ENCODE data around the gene TPM4.
A peak's percentile ranks its signal among the peaks of the same experiment; 100 is the strongest.
"Not testable (repeated sequence)": the region's sequence is repeated elsewhere in the genome, so short reads cannot be mapped to it uniquely, and the experiment has no call there.

Gene TPM4

GRCh38 chr19:16076154-16076957, at the start of gene TPM4:
Gene TPM4 (plus strand): TSS chr19:16076495. CDS start chr19:16076566, 71 bp downstream.
- DNase-seq = peak; percentile 79

- no peak for DNase-seq
Observed at GRCh38 chr19:16026756-16027155, 49.5 kb upstream of the TPM4 start.

- no peak for DNase-seq
Observed at GRCh38 chr19:16027528-16027927, 48.8 kb upstream of the TPM4 start.

- DNase-seq = not testable (repeated sequence)
Observed at GRCh38 chr19:16030155-16030554, 46.1 kb upstream of the TPM4 start.

- DNase-seq = no peak
Observed at GRCh38 chr19:16030964-16031871, 45.1 kb upstream of the TPM4 start.

- no peak for DNase-seq
Observed at GRCh38 chr19:16031872-16032200, 44.5 kb upstream of the TPM4 start.

GRCh38 chr19:16032509-16033135, 43.7 kb upstream of the TPM4 start:
- no peak for DNase-seq

GRCh38 chr19:16033136-16033530, 43.2 kb upstream of the TPM4 start:
- no peak for DNase-seq

GRCh38 chr19:16033721-16034120, 42.6 kb upstream of the TPM4 start:
- DNase-seq = no peak

- no peak for DNase-seq
Observed at GRCh38 chr19:16034180-16034579, 42.1 kb upstream of the TPM4 start.

- DNase-seq = no peak
Observed at GRCh38 chr19:16034958-16035560, 41.2 kb upstream of the TPM4 start.

- DNase-seq = no peak
Observed at GRCh38 chr19:16035601-16036297, 40.5 kb upstream of the TPM4 start.

- no peak for DNase-seq
Observed at GRCh38 chr19:16036397-16036925, 39.8 kb upstream of the TPM4 start.

GRCh38 chr19:16036941-16037340, 39.4 kb upstream of the TPM4 start:
- DNase-seq = no peak

GRCh38 chr19:16037424-16038195, 38.7 kb upstream of the TPM4 start:
- no peak for DNase-seq

GRCh38 chr19:16038196-16038695, 38.0 kb upstream of the TPM4 start:
- no peak for DNase-seq

- DNase-seq = no peak
Observed at GRCh38 chr19:16039081-16039480, 37.2 kb upstream of the TPM4 start.

- DNase-seq = no peak
Observed at GRCh38 chr19:16039545-16039944, 36.8 kb upstream of the TPM4 start.

- DNase-seq = no peak
Observed at GRCh38 chr19:16040642-16041041, 35.7 kb upstream of the TPM4 start.

- DNase-seq = peak; percentile 76
Observed at GRCh38 chr19:16041299-16041990, 34.9 kb upstream of the TPM4 start.

GRCh38 chr19:16041991-16042386, 34.3 kb upstream of the TPM4 start:
- no peak for DNase-seq
